Osteocyte (in vitro differentiated cells): ENCODE data around the gene TTC24. TPM values are rescaled to one million over a fixed set of nuclear protein-coding genes. Genes with fewer than 3 reads are reported as not detected.
"Not testable (repeated sequence)": the region's sequence is repeated elsewhere in the genome, so short reads cannot be mapped to it uniquely, and the experiment has no call there.

Experiments used
- DNase-seq: peaks from one replicate; pipeline ENCODE4 v3.0.0; 2021; ENCODE audit warnings: mixed read lengths; ENCODE audit not compliant: unreplicated experiment; ENCODE audit errors: extremely low spot score
- H3K27ac Mint-ChIP-seq: one replicate; pipeline ENCODE4 v1.8.0; 2021; ENCODE audit warnings: mild to moderate bottlenecking, mixed read lengths; ENCODE audit not compliant: unreplicated experiment
- H3K27me3 Mint-ChIP-seq: one replicate; pipeline ENCODE4 v1.8.0; 2021; ENCODE audit warnings: mixed read lengths; ENCODE audit not compliant: unreplicated experiment
- H3K36me3 Mint-ChIP-seq: one replicate; pipeline ENCODE4 v1.8.0; 2021; ENCODE audit warnings: mixed read lengths; ENCODE audit not compliant: unreplicated experiment
- H3K4me1 Mint-ChIP-seq: one replicate; pipeline ENCODE4 v1.8.0; 2021; ENCODE audit warnings: mixed read lengths; ENCODE audit not compliant: unreplicated experiment
- H3K4me3 Mint-ChIP-seq: one replicate; pipeline ENCODE4 v1.8.0; 2021; ENCODE audit warnings: mild to moderate bottlenecking, moderate library complexity, mixed read lengths; ENCODE audit not compliant: unreplicated experiment
- H3K9me3 Mint-ChIP-seq: one replicate; pipeline ENCODE4 v1.8.0; 2021; ENCODE audit warnings: mixed read lengths; ENCODE audit not compliant: unreplicated experiment
- total RNA-seq: library from RNA; stranded (reverse); gene quantifications from 2 replicates; pipeline ENCODE4 v1.2.1, GENCODE V29; 2021
- TF ChIP-seq, protein P1 (sequence below): fragments of 200-600 bp; sonication (generic); IDR thresholded peaks from 2 replicates; pipeline ENCODE4 v1.5.0; 2021; ENCODE audit warnings: antibody characterized with exemption, mild to moderate bottlenecking, moderate library complexity

The TTC24 gene
- total RNA-seq, 1 donor from 2014 or later, result not detected

DNA sequence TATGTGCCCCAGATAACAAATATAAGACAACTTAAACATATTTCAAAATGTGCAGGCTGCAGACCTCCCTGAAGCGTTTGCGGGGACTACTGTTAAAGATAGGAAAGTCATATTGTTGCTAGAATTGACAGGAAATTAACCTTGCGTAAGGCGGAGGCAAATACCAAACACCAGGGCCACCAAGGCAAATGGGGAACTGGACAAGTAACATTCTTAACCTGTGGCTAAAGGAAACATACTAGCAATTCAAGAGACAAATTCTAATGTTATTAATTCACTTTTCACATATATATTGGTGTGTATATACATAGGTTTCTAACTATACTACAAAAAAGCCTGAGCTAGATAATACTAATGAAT lies 46.5 kb downstream of the TTC24 start:
- H3K27me3 Mint-ChIP-seq, result peaks cover 57% of the 10 kb centered on the region
- H3K9me3 Mint-ChIP-seq, result no peaks in the 10 kb centered on the region
- no peak for DNase-seq
- peaks cover 13% of the 10 kb centered on the region for H3K4me1 Mint-ChIP-seq
- H3K27ac Mint-ChIP-seq, result no peak overlapping the region
- H3K36me3 Mint-ChIP-seq, result no peaks in the 10 kb centered on the region
- no peak overlapping the region for H3K4me3 Mint-ChIP-seq
- TF ChIP-seq, protein P1, sequence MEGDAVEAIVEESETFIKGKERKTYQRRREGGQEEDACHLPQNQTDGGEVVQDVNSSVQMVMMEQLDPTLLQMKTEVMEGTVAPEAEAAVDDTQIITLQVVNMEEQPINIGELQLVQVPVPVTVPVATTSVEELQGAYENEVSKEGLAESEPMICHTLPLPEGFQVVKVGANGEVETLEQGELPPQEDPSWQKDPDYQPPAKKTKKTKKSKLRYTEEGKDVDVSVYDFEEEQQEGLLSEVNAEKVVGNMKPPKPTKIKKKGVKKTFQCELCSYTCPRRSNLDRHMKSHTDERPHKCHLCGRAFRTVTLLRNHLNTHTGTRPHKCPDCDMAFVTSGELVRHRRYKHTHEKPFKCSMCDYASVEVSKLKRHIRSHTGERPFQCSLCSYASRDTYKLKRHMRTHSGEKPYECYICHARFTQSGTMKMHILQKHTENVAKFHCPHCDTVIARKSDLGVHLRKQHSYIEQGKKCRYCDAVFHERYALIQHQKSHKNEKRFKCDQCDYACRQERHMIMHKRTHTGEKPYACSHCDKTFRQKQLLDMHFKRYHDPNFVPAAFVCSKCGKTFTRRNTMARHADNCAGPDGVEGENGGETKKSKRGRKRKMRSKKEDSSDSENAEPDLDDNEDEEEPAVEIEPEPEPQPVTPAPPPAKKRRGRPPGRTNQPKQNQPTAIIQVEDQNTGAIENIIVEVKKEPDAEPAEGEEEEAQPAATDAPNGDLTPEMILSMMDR, result no peak

DNA sequence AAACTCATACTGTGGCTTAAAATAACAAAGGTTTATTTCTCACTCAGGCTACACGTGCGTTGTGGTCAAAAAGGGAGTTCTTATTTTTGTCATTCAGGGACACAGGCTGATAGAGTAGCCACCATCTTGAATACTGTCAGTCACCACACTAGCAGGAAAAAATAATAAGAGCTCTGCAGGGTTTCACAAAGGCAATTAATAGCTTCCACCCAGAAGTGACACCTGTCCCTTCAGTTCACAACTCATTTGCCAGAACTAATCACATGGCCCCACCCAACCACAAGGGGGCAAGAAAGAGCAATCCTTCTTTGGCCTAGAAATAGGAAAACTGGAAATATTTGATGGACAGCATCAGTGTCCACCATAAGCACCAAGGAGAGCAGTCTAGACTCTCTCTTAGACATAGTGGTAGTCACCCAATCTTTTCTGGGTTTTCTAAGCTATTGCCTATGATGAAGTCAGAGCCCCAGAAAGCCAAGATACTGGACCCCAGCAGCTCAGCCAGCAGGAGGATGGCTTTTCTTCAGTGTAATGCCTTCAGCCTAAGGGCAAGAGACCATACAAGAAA lies 47.9 kb downstream of the TTC24 start:
- Mint-ChIP-seq H3K4me1 (peaks cover 13% of the 10 kb centered on the region), H3K9me3 (no peaks in the 10 kb centered on the region), H3K4me3 (no peak overlapping the region), H3K27me3 (peaks cover 58% of the 10 kb centered on the region), H3K36me3 (no peaks in the 10 kb centered on the region), H3K27ac (no peak overlapping the region)
- DNase-seq, result no peak
- TF ChIP-seq, protein P1, result peak; percentile 70

DNA sequence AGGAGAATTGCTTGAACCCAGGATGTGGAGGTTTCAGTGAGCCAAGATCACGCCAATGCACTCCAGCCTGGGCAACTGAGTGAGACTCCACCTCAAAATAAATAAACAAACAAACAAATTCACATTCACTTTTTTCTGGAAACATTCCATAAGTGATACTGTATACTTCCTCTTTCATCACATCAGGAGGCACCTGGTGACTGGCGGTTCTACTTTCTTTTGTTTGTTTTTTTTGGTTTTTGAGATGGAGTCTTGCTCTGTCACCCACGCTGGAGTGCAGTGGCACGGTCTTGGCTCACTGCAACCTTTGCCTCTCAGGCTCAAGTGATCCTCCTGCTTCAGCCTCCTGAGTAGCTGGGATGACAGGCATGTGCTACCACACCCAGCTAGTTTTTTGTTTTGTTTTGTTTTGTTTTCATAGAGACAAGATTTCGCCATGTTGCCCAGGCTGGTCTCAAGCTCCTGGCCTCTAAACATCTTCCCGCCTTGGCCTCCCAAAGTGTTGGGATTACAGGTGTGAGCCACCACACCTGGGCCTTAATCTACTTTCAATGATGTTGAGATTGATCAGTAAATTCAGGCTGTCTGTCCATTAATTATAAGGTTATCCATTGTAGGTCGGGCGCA lies 50.4 kb downstream of the TTC24 start:
- Mint-ChIP-seq H3K27me3 (peaks cover 66% of the 10 kb centered on the region), H3K36me3 (no peaks in the 10 kb centered on the region), H3K4me3 (no peak overlapping the region), H3K9me3 (no peaks in the 10 kb centered on the region), H3K4me1 (peaks cover 8% of the 10 kb centered on the region), H3K27ac (no peak overlapping the region)
- TF ChIP-seq, protein P1, result no peak
- no peak for DNase-seq

DNA sequence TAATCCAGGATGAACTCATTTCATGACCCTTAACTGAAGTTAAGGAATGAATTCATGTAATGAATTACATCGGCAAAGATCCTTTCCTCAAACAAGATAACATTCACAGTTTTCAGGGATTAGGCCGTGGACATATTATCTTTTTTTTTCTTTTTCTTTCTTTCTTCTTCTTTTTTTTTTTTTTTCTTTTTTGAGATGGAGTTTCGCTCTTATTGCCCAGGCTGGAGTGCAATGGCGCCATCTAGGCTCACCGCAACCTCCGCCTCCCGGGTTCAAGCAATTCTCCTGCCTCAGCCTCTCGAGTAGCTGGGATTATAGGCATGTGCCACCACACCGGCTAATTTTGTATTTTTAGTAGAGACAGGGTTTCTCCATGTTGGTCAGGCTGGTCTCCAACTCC lies 51.6 kb downstream of the TTC24 start:
- not testable (repeated sequence) for H3K9me3 Mint-ChIP-seq, H3K27ac Mint-ChIP-seq, H3K4me1 Mint-ChIP-seq, DNase-seq, H3K4me3 Mint-ChIP-seq, H3K36me3 Mint-ChIP-seq
- peaks cover 67% of the 10 kb centered on the region for H3K27me3 Mint-ChIP-seq

DNA sequence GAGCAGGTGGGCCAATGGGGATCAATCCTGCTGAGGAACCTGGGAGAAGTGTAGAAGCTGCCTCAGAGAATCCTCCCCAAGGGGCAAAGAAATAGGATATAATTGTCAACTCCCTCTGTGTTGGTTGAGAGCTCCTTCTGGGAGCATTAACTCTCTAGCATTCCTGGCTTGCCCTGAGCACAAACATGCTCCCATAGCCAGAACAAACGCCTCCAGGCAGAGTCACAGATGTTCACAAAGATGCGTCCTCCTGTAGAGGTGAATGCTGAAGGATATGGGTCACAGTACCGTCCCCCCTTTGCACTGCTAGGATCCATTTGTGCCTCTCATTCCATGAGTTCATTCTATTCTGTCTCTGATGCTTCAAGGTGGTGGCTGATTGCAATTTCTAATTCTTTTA lies 52.8 kb downstream of the TTC24 start:
- Mint-ChIP-seq H3K36me3 (no peaks in the 10 kb centered on the region), H3K27ac (no peak overlapping the region), H3K9me3 (no peaks in the 10 kb centered on the region), H3K4me1 (no peaks in the 10 kb centered on the region), H3K27me3 (peaks cover 73% of the 10 kb centered on the region), H3K4me3 (no peak overlapping the region)
- TF ChIP-seq, protein P1, result no peak
- no peak for DNase-seq

Other genes starting within 250 kb of the TTC24 start
- 192 and 193 TPM in 2 replicates for gene CCT3, start 241.4 kb upstream of the TTC24 start, total RNA-seq
- not detected in 2 replicates for gene TSACC, start 241.2 kb upstream of the TTC24 start, total RNA-seq
- not detected in 2 replicates for gene RHBG, start 210.5 kb upstream of the TTC24 start, total RNA-seq
- gene MEF2D, start 78.9 kb upstream of the TTC24 start, total RNA-seq, result 33.8 and 45.8 TPM in 2 replicates
- 8.6 and 9.8 TPM in 2 replicates for gene IQGAP3, start 7.2 kb upstream of the TTC24 start, total RNA-seq
- gene NAXE, start 12.1 kb downstream of the TTC24 start, total RNA-seq, result 59.2 and 63.4 TPM in 2 replicates
- gene GPATCH4, start 21.8 kb downstream of the TTC24 start, total RNA-seq, result 17.2 and 20.6 TPM in 2 replicates
- gene HAPLN2, start 39.7 kb downstream of the TTC24 start, total RNA-seq, result 0.35 TPM in 1 of 2 replicates, not detected in the other
- 0.29 and 0.43 TPM in 2 replicates for gene BCAN, start 62.4 kb downstream of the TTC24 start, total RNA-seq
- 24.2 and 26.5 TPM in 2 replicates for gene NES, start 97.7 kb downstream of the TTC24 start, total RNA-seq
- 144 and 146 TPM in 2 replicates for gene CRABP2, start 125.9 kb downstream of the TTC24 start, total RNA-seq
- gene METTL25B, start 148.7 kb downstream of the TTC24 start, total RNA-seq, result 21.3 and 24.1 TPM in 2 replicates
- 33.0 and 37.7 TPM in 2 replicates for gene ISG20L2, start 149.0 kb downstream of the TTC24 start, total RNA-seq
- gene MRPL24, start 161.4 kb downstream of the TTC24 start, total RNA-seq, result 52.6 and 55.8 TPM in 2 replicates
- 213 and 219 TPM in 2 replicates for gene HDGF, start 172.0 kb downstream of the TTC24 start, total RNA-seq
- 71.1 and 85.4 TPM in 2 replicates for gene PRCC, start 187.8 kb downstream of the TTC24 start, total RNA-seq
- gene SH2D2A, start 237.1 kb downstream of the TTC24 start, total RNA-seq, result not detected in 2 replicates